ENCODE data around the gene TMEM167B.
"Not testable (repeated sequence)": the region's sequence is repeated elsewhere in the genome, so short reads cannot be mapped to it uniquely, and the experiment has no call there.

TMEM167B gene

DNA sequence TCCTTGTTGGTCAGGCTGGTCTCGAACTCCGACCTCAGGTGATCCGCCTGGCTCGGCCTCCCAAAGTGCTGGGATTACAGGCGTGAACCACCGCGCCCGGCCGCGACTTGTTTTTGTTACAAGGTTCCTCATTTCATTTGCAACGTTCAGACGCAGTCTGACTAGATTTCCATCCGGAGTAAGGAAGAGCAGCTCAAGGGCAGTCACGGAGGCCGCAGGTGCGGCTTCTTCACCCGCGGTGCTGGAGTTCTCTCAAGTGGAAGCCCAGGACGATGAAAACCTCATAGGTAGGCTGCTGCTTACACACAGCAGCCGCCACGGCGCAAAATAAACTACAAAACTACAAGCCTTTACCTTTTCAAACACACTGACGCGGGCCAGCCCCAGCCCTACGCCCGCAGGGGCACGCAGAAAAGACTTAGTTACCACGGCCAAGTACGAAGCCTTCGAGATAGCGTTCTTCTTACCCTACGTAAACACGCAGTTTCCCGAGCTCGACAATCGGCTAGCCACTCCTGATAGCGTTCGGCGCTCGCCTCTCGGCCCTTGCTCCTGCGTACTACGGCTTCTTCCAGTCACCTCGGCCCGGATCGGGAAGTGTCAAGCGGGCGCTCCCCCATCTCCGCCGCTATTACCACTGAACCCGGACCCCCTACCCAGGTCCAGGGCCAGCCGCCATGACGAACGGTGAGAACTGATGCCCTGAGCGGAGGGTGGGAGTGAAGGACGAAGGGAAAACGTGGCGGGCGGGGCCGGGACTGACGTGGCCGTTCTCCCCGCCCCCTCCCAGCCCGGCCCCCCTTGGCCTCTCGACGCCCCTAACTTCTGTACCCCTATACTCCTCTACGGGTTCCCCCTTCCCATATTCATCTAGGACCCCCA, at the start of gene TMEM167B:
Gene TMEM167B, plus strand, starts transcription at position 569 of the 882 bp plus-strand sequence. Its CDS starts 109 bp downstream, at position 678.
- DNase-seq (ENCODE audit: low spot score) = peak; percentile 80

DNA sequence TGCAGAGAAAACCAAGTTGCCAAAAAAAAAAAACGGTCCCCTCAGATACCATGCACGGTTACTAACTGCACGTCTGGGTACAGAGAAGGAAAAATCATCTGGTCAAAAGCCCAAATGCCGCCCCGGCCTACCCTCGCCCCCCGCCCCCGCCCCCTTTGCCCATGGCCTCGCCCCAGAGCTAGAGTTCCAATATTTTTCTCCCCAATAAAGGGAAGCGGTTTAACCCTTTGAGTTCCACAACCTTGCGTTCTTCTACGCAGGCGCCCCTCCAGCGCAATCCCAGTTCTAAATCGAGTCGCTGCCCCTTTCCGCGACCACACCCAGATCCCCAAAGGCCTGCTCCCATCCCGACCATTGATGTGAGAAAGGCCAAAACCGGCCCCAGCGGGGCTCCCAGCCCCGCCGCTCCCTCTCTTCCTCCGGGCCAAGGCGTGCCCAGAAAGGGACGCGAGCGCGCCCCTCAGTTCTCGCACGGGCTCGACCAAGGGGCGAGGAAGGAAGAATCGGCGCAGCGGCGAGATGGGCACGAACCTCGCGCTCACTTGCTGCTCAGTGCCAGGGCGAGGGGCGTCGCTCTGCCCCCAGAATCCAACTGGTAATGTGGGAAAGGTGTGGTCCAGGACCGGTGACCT, 49.5 kb upstream of the TMEM167B start:
- peak; percentile 46 for DNase-seq (ENCODE audit: low spot score)

DNA sequence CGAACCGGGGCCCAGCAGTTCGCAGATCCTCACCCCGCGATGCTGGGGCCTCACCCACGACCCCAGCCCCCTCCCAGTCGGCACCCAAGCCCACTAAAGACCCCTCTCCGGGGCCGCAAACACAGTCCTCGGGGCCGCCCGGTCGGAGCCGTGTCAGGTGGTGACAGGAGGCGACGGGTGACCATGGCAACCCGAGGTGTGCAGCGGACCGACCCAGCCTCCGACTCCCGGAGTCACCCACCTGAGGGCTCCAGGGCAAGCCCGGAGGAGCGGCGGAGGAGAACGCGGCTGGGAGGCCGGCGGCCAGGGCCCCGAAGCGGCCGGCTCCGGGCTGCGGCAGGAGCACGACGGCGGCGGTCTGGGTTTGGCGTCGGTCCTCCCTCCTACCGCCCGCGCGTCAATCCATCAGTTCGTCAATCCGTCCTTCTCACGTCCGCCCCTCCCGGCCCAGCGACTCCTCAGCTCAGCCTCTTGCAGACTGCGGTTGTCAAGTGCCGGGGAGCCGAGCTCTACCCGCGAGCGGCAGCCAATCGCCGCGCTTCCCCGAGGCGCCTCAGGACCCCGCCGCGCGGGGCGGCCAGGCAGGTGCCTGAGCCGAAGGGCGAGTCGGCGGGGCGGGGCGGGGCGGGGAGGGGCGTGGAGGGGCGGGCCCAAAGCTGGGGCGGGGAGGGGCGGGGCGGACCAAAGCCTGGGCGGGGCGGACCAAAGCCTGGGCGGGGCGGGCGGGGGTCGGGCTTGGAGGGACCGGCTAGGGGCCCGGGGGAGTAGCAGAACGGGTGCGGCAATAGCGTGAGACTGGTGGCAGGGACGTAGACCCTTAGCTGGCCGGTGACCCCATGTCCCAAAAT, 48.7 kb upstream of the TMEM167B start, which contains the start of gene WDR47:
Gene WDR47, minus strand, starts transcription at position 482 of the 848 bp plus-strand sequence. CDS start 18,590 bp downstream, outside the sequence.
- peak; percentile 99 for DNase-seq (ENCODE audit: low spot score)

DNA sequence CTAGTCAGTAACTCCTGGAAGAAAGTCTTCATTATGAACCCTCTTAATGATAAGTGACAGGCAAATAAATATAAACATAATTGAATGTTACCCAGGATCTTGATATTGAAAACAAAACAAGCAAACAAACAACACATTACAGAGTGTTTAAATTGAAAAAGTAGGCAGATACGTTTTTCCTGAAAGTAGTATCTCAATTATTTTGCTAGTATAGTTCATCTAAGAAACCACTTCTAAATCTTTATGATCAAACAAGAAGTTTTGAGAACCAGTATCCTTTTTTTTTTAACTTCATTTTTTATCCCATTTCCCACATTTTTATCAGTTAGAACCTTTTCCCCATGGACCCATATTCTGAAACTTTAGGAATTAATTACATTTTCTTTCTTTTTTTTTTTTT, 45.0 kb upstream of the TMEM167B start:
- no peak for DNase-seq (ENCODE audit: low spot score)

DNA sequence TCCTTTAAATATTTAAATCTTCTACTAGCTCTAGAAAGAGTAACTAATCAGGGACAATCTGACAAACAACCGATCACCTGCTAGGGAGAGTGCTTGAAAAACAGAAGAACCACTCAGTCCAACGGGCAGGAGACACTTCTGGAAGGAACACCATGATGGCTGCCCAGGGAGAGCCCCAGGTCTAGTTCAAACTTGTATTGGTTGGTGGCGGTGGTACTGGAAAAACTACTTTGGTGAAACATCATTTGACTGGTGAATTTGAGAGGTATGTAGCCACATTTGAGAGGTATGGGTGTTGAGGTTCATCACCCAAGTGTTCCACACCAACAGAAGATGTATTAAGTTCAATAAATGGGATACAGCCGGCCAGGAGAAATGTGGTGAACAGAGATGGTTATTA, 43.9 kb upstream of the TMEM167B start:
- DNase-seq (ENCODE audit: low spot score) = no peak

DNA sequence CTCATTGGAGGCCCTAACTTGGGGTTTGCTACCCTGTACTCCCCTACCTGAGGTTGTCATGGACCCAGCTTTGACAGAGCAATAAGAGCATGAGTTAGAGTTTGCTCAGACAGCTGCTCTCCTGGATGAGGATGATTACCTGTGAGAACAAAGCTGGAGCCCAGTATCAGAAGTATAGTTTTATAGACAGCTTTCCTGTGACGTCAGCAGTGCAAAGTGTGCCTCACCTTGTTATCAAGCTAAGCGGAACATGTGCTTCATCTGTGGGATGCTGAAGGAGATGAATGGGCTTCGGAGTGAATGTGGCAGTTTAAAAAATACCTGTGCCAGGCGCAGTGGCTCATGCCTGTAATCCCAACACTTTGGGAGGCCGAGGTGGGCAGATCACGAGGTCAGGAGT, 43.2 kb upstream of the TMEM167B start:
- DNase-seq (ENCODE audit: low spot score) = no peak

DNA sequence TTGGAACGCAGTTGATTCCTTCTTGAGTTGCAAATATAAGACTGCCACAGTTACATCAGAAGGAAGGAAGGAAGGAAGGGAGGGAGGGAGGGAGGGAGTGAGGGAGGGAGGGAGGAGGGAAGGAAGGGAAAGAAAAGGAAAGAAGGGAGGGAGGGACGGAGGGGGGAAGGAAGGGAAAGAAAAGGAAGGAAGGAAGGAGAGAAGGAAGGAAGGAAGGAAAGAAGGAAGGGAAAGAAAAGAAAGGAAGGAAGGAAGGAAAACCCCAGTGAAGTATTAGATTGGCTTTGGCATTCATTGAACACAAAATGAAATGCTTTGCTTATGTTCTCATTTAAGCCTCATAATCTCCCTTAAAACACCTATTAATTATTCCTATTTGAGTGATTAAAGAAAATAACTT, 42.2 kb upstream of the TMEM167B start:
- no peak for DNase-seq (ENCODE audit: low spot score)

DNA sequence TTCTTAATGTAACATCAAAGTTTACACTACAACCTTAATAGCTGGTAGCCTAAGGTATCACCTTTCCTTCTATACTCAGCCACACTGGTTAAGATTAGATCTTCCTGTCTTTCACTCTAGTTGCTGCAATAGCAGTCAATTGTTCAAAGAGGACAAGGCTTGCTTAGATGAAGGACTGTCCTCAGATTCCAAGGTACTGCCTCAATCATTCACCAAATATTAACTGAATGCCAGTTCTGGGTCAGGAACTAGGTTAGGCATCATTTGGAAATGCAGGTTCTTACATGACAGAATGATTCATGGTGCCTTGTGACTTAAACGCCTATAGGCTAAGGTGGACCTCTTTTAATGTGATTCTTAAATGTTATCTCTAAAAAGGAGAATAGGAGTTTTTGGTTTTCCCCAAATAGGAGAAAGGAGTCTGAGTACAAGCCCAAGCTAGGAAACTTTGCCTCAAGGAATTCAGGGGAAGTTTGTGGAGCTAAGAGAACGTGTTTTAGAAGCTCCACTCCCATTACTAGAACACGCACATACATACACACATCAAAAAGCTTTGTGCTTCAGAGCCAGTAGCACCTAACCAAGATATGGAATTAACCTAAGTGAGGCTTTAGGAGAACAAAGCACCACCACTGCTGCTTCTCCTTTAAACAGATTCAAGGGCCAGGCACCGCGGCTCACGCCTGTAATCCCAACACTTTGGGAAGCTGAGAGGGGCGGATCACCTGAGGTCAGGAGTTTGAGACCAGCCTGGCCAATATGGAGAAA, 40.2 kb upstream of the TMEM167B start:
- no peak for DNase-seq (ENCODE audit: low spot score)

DNA sequence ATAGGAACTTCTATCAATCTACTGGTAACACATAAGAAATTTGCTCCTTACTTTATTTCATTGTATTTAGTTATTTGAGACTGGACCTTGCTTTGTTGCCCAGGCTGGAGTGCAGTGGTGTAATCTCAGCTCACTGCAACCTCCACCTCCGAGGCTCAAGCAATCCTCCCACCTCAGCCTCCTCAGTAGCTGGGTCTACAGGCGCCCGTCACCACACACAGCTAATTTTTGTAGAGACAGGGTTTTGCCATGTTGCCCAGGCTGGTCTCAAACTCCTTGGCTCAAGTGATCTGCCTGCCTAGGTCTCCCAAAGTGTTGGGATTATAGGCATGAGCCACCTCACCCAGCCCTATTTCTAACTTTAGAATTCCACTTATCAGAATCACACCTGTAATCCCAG, 38.4 kb upstream of the TMEM167B start:
- DNase-seq (ENCODE audit: low spot score) = not testable (repeated sequence)

DNA sequence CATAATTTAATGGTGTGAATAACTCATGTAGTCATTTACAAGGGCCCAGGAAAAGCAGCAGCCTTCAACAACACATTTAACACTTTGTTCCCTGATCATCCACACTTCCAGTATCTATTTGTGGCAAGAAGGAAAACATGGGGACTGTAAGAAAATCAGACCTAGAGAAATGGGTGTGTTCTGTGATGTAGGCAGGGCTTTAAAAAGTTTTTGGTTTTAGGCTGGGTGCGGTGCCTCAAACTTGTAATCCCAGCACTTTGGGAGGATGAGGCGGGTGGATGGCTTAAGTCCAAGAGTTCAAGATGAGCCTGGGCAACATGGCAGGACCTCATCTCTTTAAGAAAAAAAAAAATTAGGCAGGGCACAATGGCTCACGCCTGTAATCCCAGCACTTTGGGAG, 34.5 kb upstream of the TMEM167B start:
- DNase-seq (ENCODE audit: low spot score) = no peak

DNA sequence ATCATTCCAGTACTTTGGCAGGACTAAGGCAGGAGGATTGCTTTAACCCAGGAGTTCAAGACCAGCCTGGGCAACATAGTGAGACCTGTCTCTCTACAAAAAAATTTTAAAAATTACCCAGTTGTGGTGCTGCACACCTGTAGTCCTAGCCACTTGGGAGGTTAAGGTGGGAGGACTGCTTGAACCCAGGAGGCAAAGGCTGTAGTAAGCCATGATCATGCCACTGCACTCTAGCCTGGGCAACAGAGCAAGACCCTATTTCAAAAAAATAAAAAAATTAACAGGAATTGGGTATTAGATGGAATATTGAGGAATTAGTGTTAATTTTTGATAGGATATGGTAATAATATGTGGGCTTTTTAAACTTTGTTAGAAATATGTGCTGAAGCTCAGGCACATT, 31.5 kb upstream of the TMEM167B start:
- DNase-seq (ENCODE audit: low spot score) = no peak

DNA sequence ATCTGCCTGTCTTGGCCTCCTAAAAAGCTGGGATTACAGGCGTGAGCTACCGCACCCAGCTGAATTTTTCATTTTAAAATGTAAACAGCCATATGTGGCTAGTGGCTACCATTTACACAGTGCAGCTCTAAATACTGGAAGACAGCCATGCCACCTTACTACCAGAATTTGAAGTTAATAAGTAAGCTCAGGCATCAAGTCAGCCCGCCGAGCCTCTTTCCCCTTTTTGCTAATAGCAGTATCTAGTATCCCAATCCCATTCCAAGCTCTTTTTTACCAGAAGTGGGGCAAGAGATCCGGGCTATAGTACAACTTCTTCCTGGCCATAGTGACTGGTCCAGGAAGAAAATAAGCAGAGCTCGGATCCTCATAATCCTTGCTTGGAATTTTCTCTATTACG, 29.9 kb upstream of the TMEM167B start:
- no peak for DNase-seq (ENCODE audit: low spot score)

DNA sequence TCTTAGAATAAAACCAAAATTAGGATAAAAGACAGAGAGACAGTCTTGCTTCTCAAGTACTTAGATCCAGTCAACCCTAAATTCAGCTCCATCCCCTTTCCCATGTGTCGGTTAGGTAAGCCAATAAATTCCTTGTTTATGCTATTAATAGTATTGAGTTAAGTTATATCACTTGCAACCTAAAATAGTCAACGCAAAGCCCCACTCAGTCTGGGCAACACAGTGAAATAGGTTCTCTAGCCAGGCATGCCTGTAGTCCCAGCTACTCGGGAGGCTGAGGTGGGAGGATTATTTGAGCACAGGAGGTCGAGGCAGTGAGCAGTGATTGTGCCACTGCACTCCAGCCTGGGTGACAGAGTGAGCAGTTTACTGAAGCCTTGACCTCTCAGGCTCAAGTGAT, 29.4 kb upstream of the TMEM167B start:
- DNase-seq (ENCODE audit: low spot score) = no peak

DNA sequence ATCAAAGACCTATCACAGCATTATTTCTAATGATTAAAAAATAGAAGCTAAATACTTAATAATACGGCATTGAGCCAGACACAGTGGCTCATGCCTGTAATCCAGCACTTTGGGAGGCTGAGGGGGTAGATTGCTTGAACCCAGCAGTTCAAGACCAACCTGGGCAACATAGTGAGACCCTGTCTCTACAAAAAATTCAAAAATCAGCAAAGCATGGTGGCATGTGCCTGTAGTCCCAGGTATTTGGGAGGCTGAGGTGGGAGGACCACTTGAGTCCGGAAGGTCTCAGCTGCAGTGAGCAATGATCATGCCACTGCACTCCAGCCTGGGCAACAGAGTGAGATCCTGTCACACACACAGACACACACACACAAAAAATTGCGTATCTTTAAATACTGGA, 25.4 kb upstream of the TMEM167B start:
- no peak for DNase-seq (ENCODE audit: low spot score)

DNA sequence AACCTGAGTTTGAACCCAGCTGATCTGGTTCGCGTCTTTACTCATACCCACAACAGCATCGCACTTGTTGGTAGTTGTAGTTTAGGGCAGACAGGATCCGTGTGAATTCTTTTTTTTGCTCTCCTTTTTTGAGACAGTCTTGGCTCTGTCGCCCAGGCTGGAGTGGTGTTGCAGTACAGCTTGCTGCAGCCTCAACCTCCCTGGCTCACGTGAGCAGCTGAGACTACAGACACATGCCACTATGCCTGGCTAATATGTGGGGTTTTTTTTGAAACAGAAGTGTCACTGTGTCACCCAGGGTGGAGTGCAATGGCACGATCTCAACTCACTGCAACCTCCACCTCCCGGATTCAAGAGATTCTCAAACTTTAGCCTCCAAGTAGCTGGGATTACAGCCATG, 22.7 kb upstream of the TMEM167B start:
- DNase-seq (ENCODE audit: low spot score) = no peak

DNA sequence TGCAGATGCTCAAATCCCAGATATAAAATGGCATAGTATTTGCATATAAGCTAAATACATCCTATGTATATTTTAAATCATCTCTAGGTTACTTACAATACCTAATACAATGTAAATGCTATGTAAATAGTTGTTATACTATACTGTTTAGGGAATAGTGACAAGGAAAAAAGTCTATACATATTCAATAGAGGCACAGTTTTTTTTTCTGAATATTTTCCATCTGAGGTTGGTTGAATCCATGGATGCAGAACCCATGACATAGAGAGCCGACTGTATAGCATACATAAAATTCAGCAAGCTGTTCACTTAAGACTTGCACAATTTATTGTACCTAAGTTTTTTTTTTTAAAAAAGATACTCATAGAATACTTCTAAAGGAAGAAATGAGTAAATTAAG, 21.3 kb upstream of the TMEM167B start:
- DNase-seq (ENCODE audit: low spot score) = no peak

DNA sequence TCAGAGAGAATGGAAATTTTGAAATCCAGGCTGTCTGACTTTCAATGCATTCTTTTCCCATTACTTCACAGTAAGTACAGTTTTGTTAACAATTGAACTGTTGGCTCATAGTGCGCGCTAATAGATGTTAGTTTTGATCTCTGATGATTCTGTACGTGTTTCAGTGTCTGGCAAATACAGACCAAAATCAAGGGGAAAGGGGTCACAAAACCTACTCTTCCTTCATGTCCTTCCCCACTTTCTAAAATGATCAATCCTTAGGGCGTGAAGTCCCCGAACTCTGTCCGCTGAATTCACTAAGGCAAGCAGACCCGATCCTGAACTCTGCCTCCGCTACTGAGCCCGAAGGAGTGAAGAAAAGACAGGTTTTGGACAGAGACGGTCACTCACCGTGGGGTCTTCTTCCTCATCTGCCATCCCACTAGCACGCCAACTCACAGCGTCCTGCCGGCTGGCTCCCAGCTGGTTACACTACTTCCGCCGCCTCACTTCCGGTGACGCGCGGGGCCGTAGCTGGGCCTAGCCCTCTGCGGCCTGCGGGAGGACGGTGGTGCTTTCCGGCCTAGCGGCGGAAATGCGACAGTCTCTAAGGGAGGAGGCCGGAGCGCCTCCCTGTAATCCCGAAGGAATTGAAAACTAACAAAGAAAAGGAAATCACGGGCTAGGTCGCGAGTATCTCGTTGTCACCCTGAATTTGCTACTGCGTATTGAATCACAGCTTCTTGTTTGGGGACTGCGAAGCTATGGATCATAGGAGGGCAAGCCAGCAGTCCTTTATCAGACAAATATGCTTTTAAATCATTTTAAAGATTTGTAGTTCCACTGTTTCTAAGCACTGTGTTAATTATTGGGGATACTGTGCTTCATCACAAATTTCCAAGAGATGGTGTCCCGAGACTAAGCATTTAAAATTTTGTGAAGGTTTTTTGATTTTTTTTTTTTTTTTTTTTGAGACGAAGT, 14.8 kb upstream of the TMEM167B start, which contains the start of gene TAF13:
Gene TAF13, minus strand, starts transcription at position 473 of the 960 bp plus-strand sequence. Its CDS starts 56 bp downstream, at position 417.
- peak; percentile 96 for DNase-seq (ENCODE audit: low spot score)

DNA sequence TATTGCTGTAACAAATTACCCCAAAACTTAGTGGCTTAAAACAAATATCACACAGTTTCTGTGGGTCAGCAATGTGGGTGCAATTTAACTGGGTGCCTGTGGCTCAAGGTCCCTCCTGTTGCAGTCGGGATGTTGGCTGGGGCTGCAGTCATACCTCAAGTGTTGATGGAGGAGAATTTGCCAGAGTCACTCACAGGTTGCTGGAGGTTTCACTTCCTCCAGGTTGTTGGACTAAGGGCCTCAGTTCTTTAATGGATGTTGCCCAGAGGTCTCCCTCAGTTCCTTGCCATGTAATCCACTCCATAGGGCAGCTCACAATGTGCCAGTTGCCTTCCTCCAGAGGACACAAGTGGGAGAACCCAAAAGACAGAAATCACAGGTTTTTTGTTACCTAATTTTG, 12.2 kb upstream of the TMEM167B start:
- no peak for DNase-seq (ENCODE audit: low spot score)

DNA sequence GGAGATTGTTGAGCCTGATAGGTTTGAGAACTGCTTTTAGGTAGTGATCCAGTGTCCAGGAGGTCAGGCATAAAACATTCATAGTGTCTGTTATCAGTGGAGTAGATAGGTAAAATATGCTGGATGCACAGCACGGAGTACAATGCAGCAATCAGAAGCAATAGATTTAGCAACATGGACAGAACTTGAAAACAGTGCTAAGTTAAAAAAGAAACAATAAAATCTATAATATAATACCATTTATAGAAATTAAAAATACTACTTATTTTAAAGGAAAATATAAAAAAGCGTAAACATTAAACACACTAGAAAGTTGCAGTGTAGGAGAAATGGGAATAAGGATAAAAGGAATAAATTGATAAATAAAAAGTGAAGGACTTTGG, 11.3 kb upstream of the TMEM167B start:
- DNase-seq (ENCODE audit: low spot score) = no peak

DNA sequence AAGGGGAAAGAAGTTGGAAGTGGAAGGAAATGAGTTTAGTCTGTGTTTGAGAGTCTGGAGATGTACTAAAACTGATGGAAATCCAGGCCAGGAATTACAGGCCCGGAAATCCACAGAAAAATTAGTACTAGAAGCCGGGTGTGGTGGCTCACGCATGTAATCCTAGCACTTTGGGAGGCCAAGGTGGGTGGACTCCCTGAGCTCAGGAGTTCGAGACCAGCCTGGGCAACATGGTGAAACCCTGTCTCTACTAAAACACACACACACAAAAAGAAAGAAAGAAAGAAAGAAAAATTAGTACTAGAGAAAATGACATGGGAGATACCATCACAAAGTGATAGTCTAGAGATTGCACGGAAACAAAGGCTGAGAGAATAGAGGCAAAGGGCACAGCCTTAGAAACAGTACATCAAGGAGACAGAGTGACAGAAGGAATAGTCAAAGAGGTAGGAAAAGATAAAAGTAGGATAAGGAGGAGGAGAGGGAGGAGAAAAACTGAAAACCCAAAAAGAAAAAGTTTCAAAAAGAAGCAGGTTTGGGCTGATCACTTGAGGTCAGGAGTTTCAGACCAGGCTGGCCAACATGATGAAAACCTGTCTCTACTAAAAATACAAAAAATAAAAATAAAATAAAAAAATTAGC, 10.0 kb upstream of the TMEM167B start:
- DNase-seq (ENCODE audit: low spot score) = no peak
